ENCODE measurements around the gene PPDPF. TPM values are rescaled to one million over a fixed set of nuclear protein-coding genes. Genes with fewer than 3 reads are reported as not detected.

PPDPF gene
- total RNA-seq, 1 experiment from 2014 or later: 149 TPM

GRCh38 chr20:63566395-63567135 lies 46.0 kb downstream of the PPDPF start:
- H2BK12ac ChIP-seq (ENCODE audit: insufficient read length, low read depth, low read length): no peak overlapping the region
- no peak overlapping the region for H3T11ph ChIP-seq (ENCODE audit: low read length)
- DNase-seq: no peak
- TF ChIP-seq CTCF (conservative IDR thresholded peaks at IDR 0.05): no peak
- no peaks in the 10 kb centered on the region for H3K79me1 ChIP-seq (ENCODE audit: insufficient read depth, low read depth, low read length, poor library complexity, severe bottlenecking)
- H3K27ac ChIP-seq (ENCODE audit: insufficient read length, low read depth, low read length): no peak overlapping the region
- WGBS (ENCODE audit: extremely low coverage, insufficient read length, low lambda C conversion rate): no CpG with 5 or more reads among the region's 46 CpGs
- H3K23ac ChIP-seq (ENCODE audit: insufficient read length, low read depth, low read length): no peak overlapping the region
- no peak overlapping the region for H2AFZ ChIP-seq (ENCODE audit: low read length)
- H3K4ac ChIP-seq (ENCODE audit: low read depth, low read length): no peak overlapping the region
- no peak overlapping the region for H2BK15ac ChIP-seq (ENCODE audit: low read depth, low read length)
- H3K14ac ChIP-seq (ENCODE audit: insufficient read depth, low read length): no peak overlapping the region
- no peak overlapping the region for H2BK5ac ChIP-seq (ENCODE audit: insufficient read length, low read length)
- H3K36me3 Mint-ChIP-seq (ENCODE audit: insufficient read depth in 1 of 3, low read depth in 3 of 3): no peaks in the 10 kb centered on the region
- H3K4me1 ChIP-seq (ENCODE audit: insufficient read depth, low read length): no peaks in the 10 kb centered on the region
- no peaks in the 10 kb centered on the region for H3K4me1 Mint-ChIP-seq
- no peak overlapping the region for H3K18ac ChIP-seq (ENCODE audit: insufficient read length, low read depth, low read length)
- H3K56ac ChIP-seq (ENCODE audit: insufficient read length, low read depth, low read length): no peak overlapping the region
- H4K91ac ChIP-seq (ENCODE audit: insufficient read length, low read depth, low read length): no peak overlapping the region
- no peaks in the 10 kb centered on the region for H3K27me3 Mint-ChIP-seq (ENCODE audit: low read depth)
- no peaks in the 10 kb centered on the region for H4K20me1 ChIP-seq (ENCODE audit: control insufficient read depth, insufficient read depth, insufficient read length)
- H2AK5ac ChIP-seq (ENCODE audit: insufficient read length, low read length): no peak overlapping the region
- H3K27ac Mint-ChIP-seq: no peak overlapping the region
- H3K9me3 ChIP-seq (ENCODE audit: control insufficient read depth, low read depth, low read length): no peaks in the 10 kb centered on the region
- no peak overlapping the region for H2BK120ac ChIP-seq (ENCODE audit: low read depth, low read length, poor library complexity, severe bottlenecking)
- no peak overlapping the region for H2BK20ac ChIP-seq (ENCODE audit: low read depth, low read length, poor library complexity, severe bottlenecking)
- no peak overlapping the region for H3K4me3 Mint-ChIP-seq
- no peaks in the 10 kb centered on the region for H3K23me2 ChIP-seq (ENCODE audit: insufficient read length, low read depth, low read length, poor library complexity, severe bottlenecking)
- H3K9me3 Mint-ChIP-seq: no peaks in the 10 kb centered on the region
- H3K4me2 ChIP-seq (ENCODE audit: insufficient read depth, insufficient read length, low read length): no peak overlapping the region
- no peak overlapping the region for H3K9ac ChIP-seq (ENCODE audit: extremely low read depth, insufficient read length, low read length)
- H4K5ac ChIP-seq (ENCODE audit: insufficient read length, low read depth, low read length): no peak overlapping the region
- no peaks in the 10 kb centered on the region for H3K27me3 ChIP-seq (ENCODE audit: insufficient read depth, low read length)
- no peaks in the 10 kb centered on the region for H3K79me2 ChIP-seq (ENCODE audit: insufficient read depth, low read length)
- no peak overlapping the region for H4K8ac ChIP-seq (replicated peaks; ENCODE audit: insufficient read length, low read depth, low read length)
